Osteoblast (primary cell): Measurements from ENCODE around the gene MDGA2. TPM values are rescaled to one million over a fixed set of nuclear protein-coding genes. Genes with fewer than 3 reads are reported as not detected.

Experiments used
- DNase-seq: peaks from one replicate; pipeline ENCODE4 v3.0.0; 2011; ENCODE audit warnings: low spot score, mixed read lengths; ENCODE audit not compliant: insufficient read length; ENCODE audit errors: missing footprints
- H2AFZ ChIP-seq: 2 replicates; pipeline ENCODE4 v1.6.0; 2011; ENCODE audit warnings: mild to moderate bottlenecking, low read length
- H3K27ac ChIP-seq: 2 replicates; pipeline ENCODE4 v1.5.1; 2011; ENCODE audit warnings: mild to moderate bottlenecking, low read depth, low read length, moderate library complexity
- H3K27me3 ChIP-seq: 2 replicates; pipeline ENCODE4 v1.6.0; 2012; ENCODE audit warnings: mild to moderate bottlenecking, control low read depth, inconsistent platforms, low read length, moderate library complexity; ENCODE audit not compliant: insufficient read depth
- H3K36me3 ChIP-seq: 2 replicates; pipeline ENCODE4 v1.5.1; 2011; ENCODE audit warnings: mild to moderate bottlenecking, low read length, control low read depth, moderate library complexity; ENCODE audit not compliant: insufficient read depth
- H3K4me1 ChIP-seq: 2 replicates; pipeline ENCODE4 v1.5.1; 2011; ENCODE audit warnings: mild to moderate bottlenecking, low read length, control low read depth, moderate library complexity; ENCODE audit not compliant: insufficient read depth
- H3K4me2 ChIP-seq: 2 replicates; pipeline ENCODE4 v1.6.0; 2011; ENCODE audit warnings: mild to moderate bottlenecking, low read length; ENCODE audit not compliant: insufficient read depth
- H3K4me3 ChIP-seq: fragments of 200-600 bp; sonication (generic); 3 replicates; pipeline ENCODE4 v1.5.1; 2012; ENCODE audit warnings: mild to moderate bottlenecking, low read length, inconsistent platforms; ENCODE audit not compliant: insufficient read depth
- H3K79me2 ChIP-seq: 2 replicates; pipeline ENCODE4 v1.6.0; 2012; ENCODE audit warnings: mild to moderate bottlenecking, low read length, control low read depth, inconsistent platforms; ENCODE audit not compliant: insufficient read depth
- H3K9me3 ChIP-seq: 2 replicates; pipeline ENCODE4 v1.5.1; 2011; ENCODE audit warnings: low read depth, low read length, control low read depth
- H4K20me1 ChIP-seq: 2 replicates; pipeline ENCODE4 v1.6.0; 2012; ENCODE audit warnings: mild to moderate bottlenecking, low read length, control low read depth; ENCODE audit not compliant: insufficient read depth
- CTCF ChIP-seq: IDR thresholded peaks from 2 replicates; pipeline ENCODE4 v1.5.1; 2011; ENCODE audit warnings: mild to moderate bottlenecking, low read depth, low read length, moderate library complexity; ENCODE audit errors: extremely low read depth
- total RNA-seq: library from RNA; depleted of rRNA; stranded (reverse); fragments of >200 nt; gene quantifications from 2 replicates; pipeline ENCODE4 v1.2.3, GENCODE V29; 2012

The MDGA2 gene
- total RNA-seq, 1 donor, result not detected

- Histone ChIP-seq H4K20me1 (no peaks in the 10 kb centered on the region), H3K4me2 (no peak overlapping the region), H3K4me3 (no peak overlapping the region), H3K27ac (no peak overlapping the region), H3K79me2 (no peaks in the 10 kb centered on the region), H3K27me3 (no peaks in the 10 kb centered on the region), H3K9me3 (no peaks in the 10 kb centered on the region), H2AFZ (no peak overlapping the region), H3K36me3 (no peaks in the 10 kb centered on the region), H3K4me1 (no peaks in the 10 kb centered on the region)
- no peak for DNase-seq
- TF ChIP-seq CTCF, result no peak
Measured at GRCh38 chr14:47226877-47227520, 448.4 kb downstream of the MDGA2 start.

GRCh38 chr14:47223656-47224055 is 451.7 kb downstream of the MDGA2 start:
- Histone ChIP-seq H3K4me2 (no peak overlapping the region), H3K4me3 (no peak overlapping the region), H3K9me3 (no peaks in the 10 kb centered on the region), H3K27ac (no peak overlapping the region), H2AFZ (no peak overlapping the region), H3K27me3 (no peaks in the 10 kb centered on the region), H3K36me3 (no peaks in the 10 kb centered on the region), H3K79me2 (no peaks in the 10 kb centered on the region), H3K4me1 (no peaks in the 10 kb centered on the region), H4K20me1 (no peaks in the 10 kb centered on the region)
- DNase-seq, result no peak
- TF ChIP-seq CTCF, result no peak

- Histone ChIP-seq H3K4me2 (no peak overlapping the region), H3K27ac (no peak overlapping the region), H3K4me1 (no peaks in the 10 kb centered on the region), H2AFZ (no peak overlapping the region), H3K9me3 (peaks cover 2% of the 10 kb centered on the region), H3K27me3 (no peaks in the 10 kb centered on the region), H4K20me1 (no peaks in the 10 kb centered on the region), H3K36me3 (no peaks in the 10 kb centered on the region), H3K4me3 (no peak overlapping the region), H3K79me2 (no peaks in the 10 kb centered on the region)
- no peak for DNase-seq
- no peak for TF ChIP-seq CTCF
Measured at GRCh38 chr14:47220096-47220495, 455.3 kb downstream of the MDGA2 start.

GRCh38 chr14:47211263-47211662 is 464.1 kb downstream of the MDGA2 start:
- no peak for TF ChIP-seq CTCF
- no peak for DNase-seq
- peaks cover 7% of the 10 kb centered on the region for H3K9me3 ChIP-seq

More at GRCh38 chr14:47211263-47211662, 464.1 kb downstream of the MDGA2 start:
- H3K27ac ChIP-seq, result no peak overlapping the region
- no peak overlapping the region for H3K4me3 ChIP-seq
- H3K79me2 ChIP-seq, result no peaks in the 10 kb centered on the region
- H2AFZ ChIP-seq, result no peak overlapping the region
- H4K20me1 ChIP-seq, result no peaks in the 10 kb centered on the region
- H3K4me1 ChIP-seq, result no peaks in the 10 kb centered on the region
- no peaks in the 10 kb centered on the region for H3K27me3 ChIP-seq
- H3K36me3 ChIP-seq, result no peaks in the 10 kb centered on the region
- no peak overlapping the region for H3K4me2 ChIP-seq
